Smooth muscle cell (in vitro differentiated cells): ENCODE results near the gene PCID2. TPM values are rescaled to one million over a fixed set of nuclear protein-coding genes. Genes with fewer than 3 reads are reported as not detected.

Experiments
- DNase-seq: peaks from one replicate; lab custom pipeline; 2025; ENCODE audit not compliant: unreplicated experiment; lab: John Stamatoyannopoulos, UW
- H2AFZ ChIP-seq: fragments of 200-600 bp; sonication (generic); 2 replicates; pipeline ENCODE4 v1.6.0; 2016; ENCODE audit warnings: antibody characterized with exemption, low read depth, mild to moderate bottlenecking
- H3F3A ChIP-seq: fragments of 200-600 bp; sonication (generic); 2 replicates; pipeline ENCODE4 v1.6.0; 2017; ENCODE audit warnings: antibody characterized with exemption, low read depth
- H3K27ac ChIP-seq: fragments of 200-600 bp; sonication (generic); 2 replicates; pipeline ENCODE4 v1.5.1; 2016; ENCODE audit warnings: low read depth, mild to moderate bottlenecking
- H3K27me3 ChIP-seq: fragments of 200-600 bp; sonication (generic); 2 replicates; pipeline ENCODE4 v1.6.1; 2016; ENCODE audit warnings: low read depth, mild to moderate bottlenecking
- H3K36me3 ChIP-seq: fragments of 200-600 bp; sonication (generic); 2 replicates; pipeline ENCODE4 v1.5.1; 2016; ENCODE audit warnings: low read depth
- H3K4me1 ChIP-seq: fragments of 200-600 bp; sonication (generic); 2 replicates; pipeline ENCODE4 v1.5.1; 2016; ENCODE audit warnings: low read depth
- H3K4me2 ChIP-seq: fragments of 200-600 bp; sonication (generic); 2 replicates; pipeline ENCODE4 v1.6.0; 2016; ENCODE audit warnings: mild to moderate bottlenecking
- H3K4me3 ChIP-seq: fragments of 200-600 bp; sonication (generic); 2 replicates; pipeline ENCODE4 v1.5.1; 2016; ENCODE audit warnings: mild to moderate bottlenecking
- H3K79me2 ChIP-seq: fragments of 200-600 bp; sonication (generic); 2 replicates; pipeline ENCODE4 v1.6.0; 2016; ENCODE audit warnings: low read depth, mild to moderate bottlenecking
- H3K9ac ChIP-seq: fragments of 200-600 bp; sonication (generic); 2 replicates; pipeline ENCODE4 v1.6.0; 2016; ENCODE audit warnings: low read depth
- H3K9me3 ChIP-seq: fragments of 200-600 bp; sonication (generic); replicated peaks from 2 replicates; pipeline ENCODE4 v1.5.1; 2016; ENCODE audit warnings: low read depth
- H4K20me1 ChIP-seq: fragments of 200-600 bp; sonication (generic); 2 replicates; pipeline ENCODE4 v1.6.0; 2016; ENCODE audit warnings: low read depth
- WGBS: methylation state at CpG from one replicate; pipeline ENCODE4 v1.1.7; 2016; ENCODE audit warnings: low lambda C conversion rate; 5-methylcytosine and 5-hydroxymethylcytosine counted together
- polyA plus RNA-seq: library from polyadenylated mRNA; unstranded; fragments of >200 nt; fragmentation: Nextera tagmentation; extraction: Ambion mirVana; gene quantifications from 2 replicates; pipeline ENCODE4 v1.2.1, GENCODE V29; 2016
- total RNA-seq: library from RNA; depleted of rRNA; stranded (reverse); fragments of >200 nt; gene quantifications from 2 replicates; pipeline ENCODE4 v1.2.3, GENCODE V29; 2014
- TF ChIP-seq, protein P1 (sequence below): fragments of 200-600 bp; sonication (generic); IDR thresholded peaks from 2 replicates; pipeline ENCODE4 v1.5.1; 2017; ENCODE audit warnings: borderline replicate concordance, mild to moderate bottlenecking, antibody characterized with exemption; ENCODE audit not compliant: insufficient read depth, poor library complexity, severe bottlenecking

Gene PCID2
- total and polyA plus RNA-seq, 2 experiments from 2014 or later: 27.1 to 32.5 TPM

GRCh38 chr13:113140677-113141600 is 67.5 kb downstream of the PCID2 start:
- H3K27me3 ChIP-seq: no peaks in the 10 kb centered on the region
- no peak for DNase-seq
- no peaks in the 10 kb centered on the region for H3F3A ChIP-seq
- no peak overlapping the region for H2AFZ ChIP-seq
- no peak overlapping the region for H3K4me3 ChIP-seq
- H3K36me3 ChIP-seq: no peaks in the 10 kb centered on the region
- H4K20me1 ChIP-seq: no peaks in the 10 kb centered on the region
- 95% methylated on average over 26 of the region's 26 CpGs for WGBS
- no peaks in the 10 kb centered on the region for H3K9me3 ChIP-seq
- H3K4me2 ChIP-seq: no peak overlapping the region
- no peaks in the 10 kb centered on the region for H3K79me2 ChIP-seq
- no peaks in the 10 kb centered on the region for H3K4me1 ChIP-seq
- H3K27ac ChIP-seq: no peak overlapping the region
- TF ChIP-seq, protein P1, sequence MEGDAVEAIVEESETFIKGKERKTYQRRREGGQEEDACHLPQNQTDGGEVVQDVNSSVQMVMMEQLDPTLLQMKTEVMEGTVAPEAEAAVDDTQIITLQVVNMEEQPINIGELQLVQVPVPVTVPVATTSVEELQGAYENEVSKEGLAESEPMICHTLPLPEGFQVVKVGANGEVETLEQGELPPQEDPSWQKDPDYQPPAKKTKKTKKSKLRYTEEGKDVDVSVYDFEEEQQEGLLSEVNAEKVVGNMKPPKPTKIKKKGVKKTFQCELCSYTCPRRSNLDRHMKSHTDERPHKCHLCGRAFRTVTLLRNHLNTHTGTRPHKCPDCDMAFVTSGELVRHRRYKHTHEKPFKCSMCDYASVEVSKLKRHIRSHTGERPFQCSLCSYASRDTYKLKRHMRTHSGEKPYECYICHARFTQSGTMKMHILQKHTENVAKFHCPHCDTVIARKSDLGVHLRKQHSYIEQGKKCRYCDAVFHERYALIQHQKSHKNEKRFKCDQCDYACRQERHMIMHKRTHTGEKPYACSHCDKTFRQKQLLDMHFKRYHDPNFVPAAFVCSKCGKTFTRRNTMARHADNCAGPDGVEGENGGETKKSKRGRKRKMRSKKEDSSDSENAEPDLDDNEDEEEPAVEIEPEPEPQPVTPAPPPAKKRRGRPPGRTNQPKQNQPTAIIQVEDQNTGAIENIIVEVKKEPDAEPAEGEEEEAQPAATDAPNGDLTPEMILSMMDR: no peak
- no peak overlapping the region for H3K9ac ChIP-seq

- Histone ChIP-seq H3K9me3 (no peaks in the 10 kb centered on the region), H3K9ac (no peak overlapping the region), H3K27ac (no peak overlapping the region), H3K79me2 (no peaks in the 10 kb centered on the region), H3K27me3 (no peaks in the 10 kb centered on the region), H3K36me3 (no peaks in the 10 kb centered on the region), H3K4me1 (no peaks in the 10 kb centered on the region), H3K4me3 (no peak overlapping the region), H2AFZ (no peak overlapping the region), H4K20me1 (no peaks in the 10 kb centered on the region), H3F3A (no peaks in the 10 kb centered on the region), H3K4me2 (no peak overlapping the region)
- no peak for DNase-seq
- TF ChIP-seq, protein P1: no peak
- WGBS: 93% methylated on average over 5 of the region's 5 CpGs
These were observed 68.9 kb downstream of the PCID2 start for GRCh38 chr13:113139577-113139976.

DNA sequence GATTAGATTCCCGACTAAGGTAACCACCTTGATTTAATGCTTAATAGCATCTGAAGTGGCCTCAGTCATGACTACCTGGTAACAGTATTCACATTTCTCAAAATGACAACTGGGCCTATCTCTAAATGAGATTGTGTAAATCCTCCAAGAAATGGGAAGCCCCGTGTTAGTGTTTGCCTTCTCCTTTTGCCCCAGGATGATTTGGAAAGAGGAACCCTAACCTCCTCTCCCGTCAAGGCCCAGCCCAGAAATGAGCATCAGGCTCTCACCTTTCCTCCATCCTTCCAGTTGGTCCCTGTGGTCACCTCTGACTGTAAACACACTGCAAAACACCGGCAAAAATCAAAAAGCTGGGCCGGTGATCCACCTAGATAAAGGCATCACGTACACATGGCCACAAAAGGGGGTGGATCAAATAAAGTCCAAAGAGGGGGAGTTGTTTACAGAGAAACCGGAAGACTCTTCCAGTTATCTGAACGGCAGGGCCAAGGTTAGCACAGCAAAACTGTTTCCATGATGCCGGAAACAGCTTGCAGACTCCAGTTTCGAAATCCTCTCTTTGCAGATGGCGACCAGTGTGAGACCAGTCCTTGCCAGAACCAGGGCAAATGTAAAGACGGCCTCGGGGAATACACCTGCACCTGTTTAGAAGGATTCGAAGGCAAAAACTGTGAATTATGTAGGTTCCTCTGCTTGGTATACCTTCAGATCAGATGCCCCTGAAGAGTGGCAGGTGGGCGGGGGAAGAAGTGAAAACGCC is 69.5 kb downstream of the PCID2 start:
- no peaks in the 10 kb centered on the region for H3F3A ChIP-seq
- no peaks in the 10 kb centered on the region for H4K20me1 ChIP-seq
- TF ChIP-seq, protein P1: no peak
- H3K9me3 ChIP-seq: no peaks in the 10 kb centered on the region
- WGBS: 90% methylated on average over 16 of the region's 16 CpGs
- no peaks in the 10 kb centered on the region for H3K4me1 ChIP-seq
- H3K4me3 ChIP-seq: no peak overlapping the region
- no peaks in the 10 kb centered on the region for H3K79me2 ChIP-seq
- H3K27me3 ChIP-seq: no peaks in the 10 kb centered on the region
- no peak overlapping the region for H3K4me2 ChIP-seq
- no peak overlapping the region for H3K27ac ChIP-seq
- no peaks in the 10 kb centered on the region for H3K36me3 ChIP-seq
- no peak for DNase-seq
- H3K9ac ChIP-seq: no peak overlapping the region
- H2AFZ ChIP-seq: no peak overlapping the region
